ENCODE data around the gene CSAG3.

DNA sequence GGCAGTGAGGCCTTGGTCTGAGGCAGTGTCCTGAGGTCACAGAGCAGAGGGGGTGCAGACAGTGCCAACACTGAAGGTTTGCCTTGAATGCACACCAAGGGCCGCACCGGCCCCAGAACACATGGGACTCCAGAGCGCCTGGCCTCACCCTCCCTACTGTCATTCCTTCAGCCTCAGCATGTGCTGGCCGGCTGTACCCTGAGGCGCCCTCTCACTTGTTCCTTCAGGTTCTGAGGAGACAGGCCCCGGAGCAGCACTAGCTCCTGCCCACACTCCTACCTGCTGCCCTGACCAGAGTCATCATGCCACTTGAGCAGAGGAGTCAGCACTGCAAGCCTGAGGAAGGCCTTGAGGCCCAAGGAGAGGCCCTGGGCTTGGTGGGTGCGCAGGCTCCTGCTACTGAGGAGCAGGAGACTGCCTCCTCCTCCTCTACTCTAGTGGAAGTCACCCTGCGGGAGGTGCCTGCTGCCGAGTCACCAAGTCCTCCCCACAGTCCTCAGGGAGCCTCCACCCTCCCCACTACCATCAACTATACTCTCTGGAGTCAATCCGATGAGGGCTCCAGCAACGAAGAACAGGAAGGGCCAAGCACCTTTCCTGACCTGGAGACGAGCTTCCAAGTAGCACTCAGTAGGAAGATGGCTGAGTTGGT lies 23.0 kb upstream of the CSAG3 start:
- TF ChIP-seq, protein P1, sequence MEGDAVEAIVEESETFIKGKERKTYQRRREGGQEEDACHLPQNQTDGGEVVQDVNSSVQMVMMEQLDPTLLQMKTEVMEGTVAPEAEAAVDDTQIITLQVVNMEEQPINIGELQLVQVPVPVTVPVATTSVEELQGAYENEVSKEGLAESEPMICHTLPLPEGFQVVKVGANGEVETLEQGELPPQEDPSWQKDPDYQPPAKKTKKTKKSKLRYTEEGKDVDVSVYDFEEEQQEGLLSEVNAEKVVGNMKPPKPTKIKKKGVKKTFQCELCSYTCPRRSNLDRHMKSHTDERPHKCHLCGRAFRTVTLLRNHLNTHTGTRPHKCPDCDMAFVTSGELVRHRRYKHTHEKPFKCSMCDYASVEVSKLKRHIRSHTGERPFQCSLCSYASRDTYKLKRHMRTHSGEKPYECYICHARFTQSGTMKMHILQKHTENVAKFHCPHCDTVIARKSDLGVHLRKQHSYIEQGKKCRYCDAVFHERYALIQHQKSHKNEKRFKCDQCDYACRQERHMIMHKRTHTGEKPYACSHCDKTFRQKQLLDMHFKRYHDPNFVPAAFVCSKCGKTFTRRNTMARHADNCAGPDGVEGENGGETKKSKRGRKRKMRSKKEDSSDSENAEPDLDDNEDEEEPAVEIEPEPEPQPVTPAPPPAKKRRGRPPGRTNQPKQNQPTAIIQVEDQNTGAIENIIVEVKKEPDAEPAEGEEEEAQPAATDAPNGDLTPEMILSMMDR (IDR thresholded peaks at IDR 0.05), result no peak
- no peak for TF ChIP-seq EP300 (IDR thresholded peaks at IDR 0.05; ENCODE audit: low read depth)
- TF ChIP-seq POLR2A (IDR thresholded peaks at IDR 0.05), result no peak
- TF ChIP-seq POLR2AphosphoS5 (IDR thresholded peaks at IDR 0.05), result no peak
